GM12878 (cell line): ENCODE data around the gene GRK5. TPM values are rescaled to one million over a fixed set of nuclear protein-coding genes. Genes with fewer than 3 reads are reported as not detected.

Source experiments
- ATAC-seq: fragments of 200-7000 bp; cut with Tn5 transposase; 3 replicates; pipeline ENCODE4 v1.9.1; 2020; ENCODE audit warnings: mild to moderate bottlenecking, moderate library complexity
- BruUV-seq: library from RNA; stranded (reverse); fragments of 400-500 nt; replicated peaks from 2 replicates; lab custom pipeline; 2021; lab: Mats Ljungman, UMichigan
- CTCF ChIA-PET: fragments of 300-600 bp; sonication (Branson Sonifier 250); formaldehyde crosslinking; extraction: SDS; loops from one replicate; lab custom pipeline; 2021; ENCODE audit warnings: inconsistent platforms; lab: Yijun Ruan, JAX
- POLR2A ChIA-PET: fragments of 350-600 bp; formaldehyde crosslinking; extraction: SDS; loops from one replicate; lab custom pipeline; 2021; ENCODE audit warnings: inconsistent platforms; lab: Charles Lee
- RAD21 ChIA-PET: fragments of 300-600 bp; sonication (Branson Sonifier 250); formaldehyde crosslinking; loops from one replicate; lab custom pipeline; 2023; ENCODE audit warnings: antibody characterized with exemption; ENCODE audit not compliant: unreplicated experiment; lab: Charles Lee
- SMC1A ChIA-PET: fragments of 300-600 bp; sonication (Branson Sonifier 250); formaldehyde crosslinking; loops from one replicate; lab custom pipeline; 2023; ENCODE audit not compliant: unreplicated experiment, uncharacterized antibody; lab: Charles Lee
- DNase-seq: peaks from one replicate; pipeline ENCODE4 v3.0.0-alpha.2; 2011; ENCODE audit warnings: low read depth, low spot score
- FAIRE-seq: peaks from 3 replicates; lab custom pipeline; 2011; peaks lifted over from hg19 to GRCh38; lab: Jason Lieb, UNC
- H2AFZ ChIP-seq: 2 replicates; pipeline ENCODE4 v1.6.0; 2011; ENCODE audit warnings: low read depth, low read length, control low read depth; ENCODE audit not compliant: control insufficient read depth
- H3K27ac ChIP-seq: 2 replicates; pipeline ENCODE4 v1.5.1; 2011; ENCODE audit warnings: control low read depth; ENCODE audit not compliant: control insufficient read depth, insufficient read depth
- H3K27me3 ChIP-seq, 2 experiments: replicated peaks in 1 of 2; 2 replicates each; pipeline versions ENCODE4 v1.6.0 to v1.6.1; 2011; ENCODE audit warnings: low read length in 1 of 2; ENCODE audit not compliant: control insufficient read depth in 2 of 2, insufficient read depth in 2 of 2
- H3K36me3 ChIP-seq, 2 experiments: 2 replicates each; pipeline ENCODE4 v1.5.1; 2011; ENCODE audit warnings: low read length in 1 of 2; ENCODE audit not compliant: control insufficient read depth in 2 of 2, insufficient read depth in 2 of 2
- H3K4me1 ChIP-seq: 2 replicates; pipeline ENCODE4 v1.6.1; 2011; ENCODE audit warnings: mild to moderate bottlenecking, low read length, moderate library complexity, mixed read lengths; ENCODE audit not compliant: control insufficient read depth, insufficient read depth
- H3K4me2 ChIP-seq: 2 replicates; pipeline ENCODE4 v1.6.0; 2011; ENCODE audit warnings: control low read depth; ENCODE audit not compliant: control insufficient read depth, insufficient read depth
- H3K4me3 ChIP-seq: fragments of 200-600 bp; sonication (generic); 2 replicates; pipeline ENCODE4 v1.5.1; 2016
- H3K79me2 ChIP-seq: 2 replicates; pipeline ENCODE4 v1.6.0; 2011; ENCODE audit warnings: low read length; ENCODE audit not compliant: control insufficient read depth, insufficient read depth
- H3K9ac ChIP-seq: 2 replicates; pipeline ENCODE4 v1.8.0; 2011; ENCODE audit warnings: low read length, control low read depth, mixed read lengths; ENCODE audit not compliant: control insufficient read depth, insufficient read depth
- H3K9me3 ChIP-seq: replicated peaks from 3 replicates; pipeline ENCODE4 v1.5.1; 2011; ENCODE audit warnings: mild to moderate bottlenecking, low read length; ENCODE audit not compliant: control insufficient read depth, insufficient read depth
- H4K20me1 ChIP-seq: 2 replicates; pipeline ENCODE4 v1.6.0; 2011; ENCODE audit not compliant: control insufficient read depth, insufficient read depth
- BCL11A ChIP-seq: IDR thresholded peaks from 2 replicates; pipeline ENCODE4 v1.6.1; 2011; ENCODE audit warnings: low read depth, low read length
- CBX3 ChIP-seq: fragments of 200-600 bp; sonication (generic); IDR thresholded peaks from 2 replicates; pipeline ENCODE4 v1.6.1; 2016; ENCODE audit warnings: low read depth, borderline replicate concordance
- EGR1 ChIP-seq, 2 experiments: IDR thresholded peaks; 1 replicate in 1 of 2; 2 replicates in 1 of 2; pipeline ENCODE4 v1.6.1; 2011 to 2012; ENCODE audit warnings: low read depth in 2 of 2, low read length in 2 of 2, borderline replicate concordance in 1 of 2, mild to moderate bottlenecking in 1 of 2, moderate library complexity in 1 of 2
- IKZF1 ChIP-seq: fragments of 450-650 bp; conservative IDR thresholded peaks from 2 replicates; pipeline ENCODE4 v1.6.1; 2017; ENCODE audit warnings: antibody characterized with exemption, mild to moderate bottlenecking
- KLF5 ChIP-seq: fragments of 450-650 bp; IDR thresholded peaks from 2 replicates; pipeline ENCODE4 v1.6.1; 2014; ENCODE audit warnings: mild to moderate bottlenecking; ENCODE audit not compliant: partially characterized antibody
- NFXL1 ChIP-seq: fragments of 450-650 bp; IDR thresholded peaks from 2 replicates; pipeline ENCODE4 v1.6.1; 2017; ENCODE audit warnings: antibody characterized with exemption, mild to moderate bottlenecking, borderline replicate concordance
- RBBP5 ChIP-seq: fragments of 200-600 bp; sonication (generic); conservative IDR thresholded peaks from 2 replicates; pipeline ENCODE4 v1.6.1; 2016
- SREBF2 ChIP-seq: IDR thresholded peaks from 2 replicates; pipeline ENCODE4 v1.6.1; 2012; ENCODE audit warnings: mild to moderate bottlenecking, low read length
- SUZ12 ChIP-seq: fragments of 200-600 bp; sonication (generic); IDR thresholded peaks from one replicate; pipeline ENCODE4 v1.6.1; 2018; ENCODE audit warnings: antibody characterized with exemption, mild to moderate bottlenecking; ENCODE audit not compliant: unreplicated experiment
- USF2 ChIP-seq: IDR thresholded peaks from 2 replicates; pipeline ENCODE4 v1.6.1; 2011; ENCODE audit warnings: low read depth, low read length, improper control_type of control experiment, borderline replicate concordance
- ZBTB11 ChIP-seq: fragments of 450-650 bp; formaldehyde crosslinking; IDR thresholded peaks from 2 replicates; pipeline ENCODE4 v1.5.0; 2022; ENCODE audit warnings: mild to moderate bottlenecking, missing genetic modification characterization
- ZNF217 ChIP-seq: fragments of 450-650 bp; IDR thresholded peaks from 2 replicates; pipeline ENCODE4 v1.6.1; 2017; ENCODE audit warnings: antibody characterized with exemption, mild to moderate bottlenecking
- ZNF274 ChIP-seq: IDR thresholded peaks from one replicate; pipeline ENCODE4 v1.8.0; 2011; ENCODE audit not compliant: insufficient read length, insufficient read depth
- ZNF687 ChIP-seq: fragments of 450-650 bp; IDR thresholded peaks from 2 replicates; pipeline ENCODE4 v1.6.1; 2017; ENCODE audit warnings: mild to moderate bottlenecking, moderate library complexity
- ZZZ3 ChIP-seq: IDR thresholded peaks from 2 replicates; pipeline ENCODE4 v1.6.1; 2011; ENCODE audit warnings: low read depth; ENCODE audit not compliant: control insufficient read depth, insufficient read length
- WGBS: methylation state at CpG from one replicate; pipeline ENCODE4 v1.1.6; 2016; ENCODE audit warnings: low lambda C conversion rate; ENCODE audit not compliant: insufficient replicate concordance, insufficient coverage; ENCODE audit errors: missing lambda C conversion rate; 5-methylcytosine and 5-hydroxymethylcytosine counted together
- in situ Hi-C: fragments of 300-500 bp; cut with MboI; formaldehyde crosslinking; loops from 9 replicates; pipeline ENCODE4 v1.14.3; 2018; ENCODE audit warnings: mixed read lengths
- intact Hi-C: fragments of 100-400 bp; cut with micrococcal nuclease; formaldehyde crosslinking; loops from one replicate; pipeline ENCODE4 v1.14.2; 2022; ENCODE audit not compliant: unreplicated experiment
- polyA plus RNA-seq, 11 experiments: library from polyadenylated mRNA; depleted of rRNA in 4 of 11; unstranded in 6 of 11; stranded (reverse) in 5 of 11; fragments of >200 nt; fragmentation: Nextera tagmentation in 4 of 11; fragmentation: Illumina TruSeq in 1 of 11; extraction: Ambion mirVana in 4 of 11; extraction: Trizol in 1 of 11; gene quantifications; 1 replicate in 1 of 11; 2 replicates in 10 of 11; pipeline versions ENCODE4 v1.2.1 to v1.2.3, GENCODE V29; 2011 to 2016; ENCODE audit warnings: inconsistent platforms in 2 of 11, missing spikeins in 2 of 11, low read depth in 1 of 11
- total RNA-seq, 4 experiments: library from RNA; depleted of rRNA in 3 of 4; stranded (reverse); fragments of >200 nt in 3 of 4; fragmentation: Illumina TruSeq in 1 of 4; extraction: Trizol in 1 of 4; gene quantifications; 2 replicates each; pipeline versions ENCODE4 v1.2.1 to v1.2.3, GENCODE V29; 2013 to 2021

The GRK5 gene
- total and polyA plus RNA-seq, 10 of the 15 experiments (the other 5 are each of a cell fraction or from before 2014, with no cell fraction given): 0.11 to 22.1 (median 10.0) TPM

- POLR2A ChIA-PET: interaction anchor here (0.6 kb wide), 1 partner anchor 89 kb away, joined by 3 read pairs; no protein-coding TSS in a partner anchor
Measured at GRCh38 chr10:119444866-119445265, 237.5 kb downstream of the GRK5 start.

More at GRCh38 chr10:119444866-119445265, 237.5 kb downstream of the GRK5 start:
- intact Hi-C loops: loop anchor here (1.0 to 5.0 kb wide), 4 partner anchors 44 to 246 kb away; partner anchors contain the start of gene RGS10
- Histone ChIP-seq H4K20me1 (no peaks in the 10 kb centered on the region), H3K27ac (no peak overlapping the region), H3K4me1 (peaks cover 11% of the 10 kb centered on the region)
- FAIRE-seq (no peak), ATAC-seq (peak; percentile 9; the same call in 2 of the 3 replicates), DNase-seq (no peak)
- CTCF ChIA-PET: interaction anchor here (0.6 to 6.5 kb wide), 35 partner anchors 12 to 415 kb away, joined by 3 to 89 read pairs (median 4); partner anchors contain the start of genes GRK5, NANOS1 and RGS10
- BruUV-seq: no TSS peak
- RAD21 ChIA-PET: interaction anchor here (0.7 to 3.8 kb wide), 9 partner anchors 43 to 255 kb away, joined by 3 to 42 read pairs (median 5); partner anchors contain the start of gene GRK5
- WGBS: 78% methylated on average over 10 of the region's 10 CpGs
- TF ChIP-seq ZNF687 (no peak), BCL11A (no peak), ZNF217 (no peak), SREBF2 (no peak), USF2 (no peak), RBBP5 (no peak), ZZZ3 (no peak), KLF5 (no peak), CBX3 (no peak), ZBTB11 (no peak), SUZ12 (no peak), EGR1 (IDR thresholded peaks at IDR 0.05; ENCODE audit: borderline replicate concordance in 1 of 2, low read depth in 2 of 2, low read length in 2 of 2) (no peak), IKZF1 (no peak), NFXL1 (no peak), ZNF274 (no peak)
- TF ChIP-seq, all 136 proteins: peak for 0
- H3K36me3 ChIP-seq: peaks cover 0 to 6% of the 10 kb centered on the region in 2 experiments; a peak in 1 of 4 replicates
- SMC1A ChIA-PET: interaction anchor here (0.9 to 3.9 kb wide), 11 partner anchors 12 to 246 kb away, joined by 3 to 27 read pairs (median 4); partner anchors contain the start of gene GRK5
- no peak overlapping the region for H2AFZ ChIP-seq
- no peaks in the 10 kb centered on the region for H3K9me3 ChIP-seq
- no peak overlapping the region for H3K9ac ChIP-seq
- no peak overlapping the region for H3K4me3 ChIP-seq
- no peaks in the 10 kb centered on the region for H3K79me2 ChIP-seq
- no peak overlapping the region for H3K4me2 ChIP-seq
- H3K27me3 ChIP-seq: no peaks in the 10 kb centered on the region
- in situ Hi-C loops: no loop called here
